HG02588 (cell line): ENCODE results near the gene FLOT2.
"Not testable (repeated sequence)": the region's sequence is repeated elsewhere in the genome, so short reads cannot be mapped to it uniquely, and the experiment has no call there.

ENCODE experiments used
- ATAC-seq: cut with Tn5 transposase; IDR thresholded peaks from one replicate; pipeline ENCODE4 v1.9.1; 2021; ENCODE audit warnings: mild to moderate bottlenecking, moderate library complexity; ENCODE audit not compliant: unreplicated experiment

FLOT2 gene

DNA sequence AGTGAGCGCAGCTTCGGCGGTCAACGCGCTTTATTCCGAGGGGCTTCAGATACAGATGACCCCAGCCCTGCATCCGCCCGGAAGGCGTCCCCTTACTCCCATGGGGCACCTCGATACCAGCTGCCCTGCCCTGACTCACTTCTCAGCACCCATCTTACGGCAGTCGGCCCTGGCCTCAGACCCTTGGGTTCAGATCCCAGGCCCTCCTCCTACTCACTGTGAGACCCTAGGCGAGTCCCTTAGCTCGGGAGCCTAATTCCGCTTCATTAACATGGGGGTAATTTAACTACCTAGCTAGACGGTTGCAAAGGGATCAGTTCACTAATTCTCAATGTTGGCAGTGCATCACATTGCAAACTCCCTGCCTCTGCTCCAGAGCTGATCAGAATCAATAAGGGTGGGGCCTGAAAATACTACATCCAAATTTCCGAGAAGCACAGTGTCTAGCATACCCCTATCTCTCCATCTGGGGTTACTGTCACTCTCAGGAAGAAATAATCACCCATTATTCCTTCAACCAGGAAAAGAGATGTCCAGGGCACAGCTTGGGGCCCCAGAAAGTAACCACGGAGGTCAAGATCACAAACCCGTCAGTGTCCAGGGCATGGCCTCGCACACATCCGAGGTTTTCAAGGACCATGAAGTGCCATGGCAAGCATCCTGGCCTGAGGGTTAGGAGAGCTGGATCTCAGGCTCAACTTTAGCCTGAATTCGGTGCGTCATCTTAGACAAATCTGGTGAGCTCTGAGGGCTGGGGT is 415 bp upstream of the FLOT2 start:
- no peak for ATAC-seq

DNA sequence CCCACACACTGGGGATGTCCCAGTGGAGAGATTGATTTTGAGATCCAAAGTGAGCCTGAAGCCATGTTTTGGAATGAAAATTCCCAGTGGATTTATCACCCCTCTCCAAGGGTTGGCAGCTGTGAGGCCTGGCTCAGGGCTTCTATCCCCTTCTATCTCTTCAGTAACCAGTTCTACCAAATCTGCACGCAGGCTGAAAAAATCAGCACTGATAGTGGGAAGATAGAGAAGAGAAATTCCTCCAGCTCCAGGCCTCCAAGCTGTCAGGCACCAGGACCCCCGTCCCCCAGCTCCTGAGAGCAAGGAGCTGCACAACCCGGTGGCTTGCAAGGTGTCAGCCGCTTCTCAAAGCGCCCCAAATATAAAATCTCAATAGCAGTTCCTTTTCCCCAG is 1.0 kb downstream of the FLOT2 start:
- ATAC-seq = no peak

DNA sequence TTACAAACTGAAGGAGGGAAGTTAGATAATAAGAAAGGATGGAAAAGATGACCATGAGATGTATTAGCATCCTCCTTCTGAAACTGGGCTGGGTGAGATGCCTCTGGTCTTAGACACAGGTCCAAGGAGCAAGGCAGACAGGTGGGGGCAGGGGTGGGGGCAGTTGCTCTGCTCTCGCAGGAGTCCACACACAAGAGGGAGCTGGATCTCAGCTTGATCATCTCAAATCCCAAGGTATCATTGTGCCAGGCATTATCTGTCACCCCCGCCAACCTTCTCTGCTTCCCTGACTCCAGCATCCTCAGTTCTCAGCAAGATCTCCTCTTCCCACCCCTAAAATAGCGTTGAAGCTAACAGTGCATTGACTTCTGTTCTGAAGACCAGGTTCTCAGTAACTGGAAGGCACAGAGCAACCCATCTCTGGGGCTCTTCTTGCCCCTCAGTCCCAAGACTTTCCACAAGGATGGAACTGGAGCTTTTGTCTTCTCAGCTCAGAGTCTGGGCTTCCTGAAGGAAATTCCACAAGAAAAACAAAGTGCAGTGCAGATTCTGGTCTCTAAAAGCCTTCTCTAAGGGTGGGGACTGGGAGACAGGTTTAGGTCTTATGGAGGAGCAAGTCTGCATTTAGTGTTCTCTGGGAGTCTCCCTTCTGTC is 1.6 kb downstream of the FLOT2 start:
- ATAC-seq = no peak

DNA sequence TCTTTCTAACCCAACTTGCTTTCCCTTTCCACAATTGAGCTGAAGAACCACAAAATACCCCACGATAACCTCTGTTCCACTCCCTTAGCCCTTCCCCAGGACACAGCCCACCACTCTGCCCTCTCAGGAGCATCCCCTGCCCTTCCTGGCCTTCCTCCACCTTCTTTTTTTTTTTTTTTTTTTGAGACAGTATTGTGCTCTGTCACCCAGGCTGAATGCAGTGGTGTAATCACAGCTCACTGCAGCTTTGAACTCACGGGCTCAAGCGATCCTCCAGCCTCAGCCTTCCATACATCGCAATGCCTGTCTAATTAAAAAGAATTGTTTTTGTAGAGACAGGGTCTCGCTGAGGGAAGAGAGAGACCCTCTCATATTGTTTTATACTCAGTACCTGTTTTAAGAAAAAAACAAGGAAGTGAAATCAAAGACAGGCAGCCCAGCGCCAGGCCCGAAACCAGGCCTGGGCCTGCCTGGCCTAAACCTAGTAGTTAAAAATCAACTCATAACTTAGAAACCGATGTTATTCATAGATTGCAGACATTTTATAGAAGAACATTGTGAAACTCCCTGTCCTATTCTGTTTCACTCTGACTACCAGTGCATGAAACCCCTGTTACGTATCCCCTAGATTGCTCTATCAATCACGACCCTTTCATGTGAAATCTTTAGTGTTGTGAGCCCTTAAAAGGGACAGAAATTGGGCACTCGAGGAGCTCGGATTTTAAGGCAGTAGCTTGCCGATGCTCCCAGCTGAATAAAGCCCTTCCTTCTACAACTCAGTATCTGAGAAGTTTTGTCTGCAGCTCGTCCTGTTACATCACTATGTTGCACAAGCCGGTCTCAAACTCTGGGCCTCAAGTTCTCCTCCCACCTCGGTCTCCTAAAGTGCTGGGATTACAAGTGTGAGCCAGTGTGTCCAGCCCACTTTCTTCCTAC is 4.0 kb downstream of the FLOT2 start:
- not testable (repeated sequence) for ATAC-seq

DNA sequence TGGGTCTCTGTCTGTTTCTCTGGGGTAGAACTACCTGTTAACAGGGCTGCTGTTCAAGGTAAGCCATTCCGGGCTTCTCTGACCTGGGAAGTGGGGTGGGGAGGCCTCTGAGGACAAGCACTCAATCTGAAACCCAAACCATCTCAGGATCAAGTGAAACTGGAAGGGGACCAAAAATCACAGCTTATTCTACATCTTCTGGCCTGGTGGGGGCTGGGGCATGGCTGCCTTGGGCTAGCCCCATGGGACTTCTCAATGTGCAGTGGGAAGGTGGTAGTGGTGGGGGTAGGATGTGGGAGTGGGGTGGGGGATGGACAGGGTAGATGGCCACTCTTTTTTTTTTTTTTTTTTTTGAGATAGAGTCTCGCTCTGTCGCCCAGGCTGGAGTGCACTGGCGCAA is 5.5 kb downstream of the FLOT2 start:
- ATAC-seq = no peak

DNA sequence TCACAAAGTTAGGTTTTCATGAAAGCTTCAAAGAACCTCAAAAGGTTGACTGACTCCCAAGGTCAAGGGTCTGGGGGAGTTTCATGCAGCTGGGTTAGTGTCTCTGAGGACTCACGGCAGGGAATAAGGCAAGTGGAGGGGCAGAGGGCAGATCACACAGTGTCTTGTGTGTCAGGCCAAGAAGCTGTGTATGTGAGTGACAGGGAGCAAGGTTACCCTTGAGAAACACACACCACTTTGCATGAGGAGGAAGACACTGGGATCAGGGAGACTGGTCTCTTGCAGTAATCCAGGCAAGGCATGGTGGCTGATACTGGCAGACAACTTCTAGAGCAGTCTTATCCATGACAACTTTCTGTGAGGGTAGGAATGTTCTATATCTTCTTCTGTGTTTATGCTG is 6.3 kb downstream of the FLOT2 start:
- ATAC-seq = no peak

DNA sequence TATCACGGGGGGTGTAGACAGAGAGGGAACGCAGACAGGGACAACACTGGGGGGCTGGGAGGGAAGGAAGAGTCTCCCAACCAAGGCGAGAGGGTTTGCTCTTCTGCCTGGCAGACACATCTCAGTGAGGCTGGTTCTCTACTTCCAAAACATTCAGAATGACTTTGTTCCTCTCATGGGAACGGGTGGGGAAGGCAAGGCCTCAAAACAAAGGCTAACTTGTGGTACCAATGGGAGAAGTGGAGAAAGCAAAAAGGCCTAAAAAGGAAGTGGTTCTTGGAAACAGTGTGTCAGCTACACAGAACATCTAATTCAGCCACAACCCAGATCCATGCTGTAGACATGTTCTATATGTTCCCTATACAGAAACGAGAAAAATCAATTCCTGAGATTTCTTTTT is 7.5 kb downstream of the FLOT2 start:
- no peak for ATAC-seq

DNA sequence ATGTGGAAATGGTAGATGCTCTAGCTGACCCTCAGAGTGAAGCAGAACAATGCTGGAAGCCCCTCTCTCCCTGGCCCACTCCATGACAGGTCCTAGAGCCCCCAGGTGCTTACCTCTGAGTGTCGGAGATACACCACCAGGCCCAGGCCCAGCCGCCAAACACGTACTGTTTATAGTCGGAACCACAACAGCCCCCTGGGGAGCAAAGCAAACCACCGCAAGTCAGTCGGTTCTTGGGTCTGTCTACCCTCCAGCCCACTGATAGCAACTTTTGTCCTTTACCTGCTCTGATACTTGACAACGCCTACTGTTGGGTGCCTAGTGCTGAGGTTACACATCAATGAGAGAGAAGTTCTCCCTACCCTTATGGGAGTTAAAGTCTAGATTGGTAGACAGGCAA is 8.7 kb downstream of the FLOT2 start:
- no peak for ATAC-seq

DNA sequence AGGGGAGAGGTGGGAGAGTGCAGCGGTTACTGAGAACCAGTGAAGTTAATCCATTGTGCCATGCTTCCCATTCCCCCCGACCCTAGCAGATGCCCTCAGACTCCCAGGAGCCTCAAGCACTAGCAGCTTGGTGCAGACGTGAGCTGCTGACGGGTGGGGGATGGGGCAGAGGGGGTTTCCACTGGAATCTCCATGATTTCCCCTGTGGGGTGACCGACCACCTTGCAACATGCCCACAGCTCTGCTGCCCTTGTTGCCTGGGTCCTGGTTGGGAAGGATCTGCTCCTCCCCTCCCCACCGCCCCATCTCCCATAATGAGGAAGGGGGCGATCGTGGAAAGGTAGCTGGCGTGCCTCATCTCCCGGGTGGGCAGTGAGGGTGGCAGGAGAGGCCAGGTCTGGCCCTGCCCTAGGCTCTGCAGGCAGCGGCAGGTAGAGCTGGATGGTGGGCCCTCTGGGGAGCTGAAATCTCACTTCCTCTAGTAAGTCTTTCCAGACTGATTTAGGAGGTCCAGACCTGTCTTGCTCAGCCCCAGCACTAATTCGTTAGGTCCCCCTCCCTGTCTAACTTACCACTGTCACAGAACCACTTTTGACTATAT is 9.6 kb downstream of the FLOT2 start:
- ATAC-seq = no peak

DNA sequence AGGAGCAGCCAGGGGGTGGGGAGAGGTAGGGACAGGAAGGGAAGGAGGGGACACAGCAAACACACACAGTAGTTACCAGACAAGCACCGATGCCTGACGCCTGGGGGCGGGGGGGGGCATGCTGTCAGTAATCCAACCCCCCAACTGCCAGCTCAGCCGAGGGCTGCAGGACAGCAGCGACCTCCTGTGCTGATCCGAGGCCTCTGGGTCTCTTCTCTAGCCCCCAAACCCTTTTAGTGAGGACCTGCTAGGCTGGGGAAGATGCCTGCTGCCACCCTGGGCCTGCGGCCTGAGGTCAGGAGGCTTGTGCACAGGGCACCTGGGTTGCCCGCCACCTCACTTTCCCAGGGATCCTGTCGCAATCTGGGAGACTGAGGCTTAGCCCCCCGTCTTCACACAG is 11.6 kb downstream of the FLOT2 start:
- ATAC-seq = no peak

DNA sequence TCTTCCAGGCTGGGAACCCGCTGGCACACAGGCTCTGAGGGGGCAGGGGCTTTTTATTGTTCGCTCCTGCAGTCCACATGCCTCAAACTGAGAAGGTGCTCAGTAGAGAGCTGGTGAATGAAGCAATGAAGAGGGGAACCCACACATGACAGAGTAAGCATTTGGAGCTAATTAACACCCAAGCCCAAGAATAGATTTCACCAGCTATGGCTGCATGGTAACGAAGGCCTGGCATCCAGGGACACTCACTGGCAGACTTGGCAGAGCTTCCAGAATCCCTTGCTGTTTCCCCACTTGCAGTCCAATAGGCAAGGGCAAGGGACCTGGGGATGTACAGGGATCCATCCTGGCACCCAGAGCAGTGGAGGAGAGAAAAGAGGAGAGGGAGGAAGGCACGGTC is 12.2 kb downstream of the FLOT2 start:
- no peak for ATAC-seq

DNA sequence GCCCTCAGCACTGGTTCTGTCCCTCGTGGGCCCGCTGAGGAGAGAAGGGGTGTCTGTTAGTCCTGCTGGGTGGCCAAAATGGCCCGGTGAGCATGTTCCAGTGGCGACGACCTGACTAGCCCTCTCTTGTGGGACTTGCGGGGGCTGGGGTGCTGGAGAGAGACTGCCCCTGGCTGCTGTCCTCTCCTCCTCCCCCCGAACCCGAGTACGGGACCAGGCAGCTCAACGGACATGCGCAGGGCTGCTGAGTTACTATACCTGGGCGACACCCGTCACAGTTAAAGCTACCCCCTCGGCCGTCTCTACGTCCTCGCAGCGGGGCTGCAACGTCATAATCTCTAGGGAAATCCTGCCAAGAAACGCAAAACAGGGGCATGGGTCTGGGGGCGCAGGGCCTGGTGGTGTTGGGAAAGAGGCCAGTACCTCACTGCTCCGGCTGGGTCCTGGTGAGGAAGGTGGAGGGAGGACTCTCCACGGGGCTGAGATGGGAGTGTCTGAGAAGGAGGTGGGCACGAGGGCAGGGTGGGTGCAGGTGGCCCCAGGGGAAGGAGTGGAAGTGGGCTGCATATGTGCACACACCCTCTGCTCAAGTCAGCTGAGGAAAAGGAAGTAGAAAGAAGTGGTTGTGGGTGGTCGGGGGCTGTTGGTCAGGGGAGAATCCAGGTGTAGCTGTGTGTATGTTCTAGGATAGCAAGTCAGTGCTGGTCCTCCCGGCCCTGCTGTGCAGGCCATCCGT is 13.4 kb downstream of the FLOT2 start:
- ATAC-seq = no peak

DNA sequence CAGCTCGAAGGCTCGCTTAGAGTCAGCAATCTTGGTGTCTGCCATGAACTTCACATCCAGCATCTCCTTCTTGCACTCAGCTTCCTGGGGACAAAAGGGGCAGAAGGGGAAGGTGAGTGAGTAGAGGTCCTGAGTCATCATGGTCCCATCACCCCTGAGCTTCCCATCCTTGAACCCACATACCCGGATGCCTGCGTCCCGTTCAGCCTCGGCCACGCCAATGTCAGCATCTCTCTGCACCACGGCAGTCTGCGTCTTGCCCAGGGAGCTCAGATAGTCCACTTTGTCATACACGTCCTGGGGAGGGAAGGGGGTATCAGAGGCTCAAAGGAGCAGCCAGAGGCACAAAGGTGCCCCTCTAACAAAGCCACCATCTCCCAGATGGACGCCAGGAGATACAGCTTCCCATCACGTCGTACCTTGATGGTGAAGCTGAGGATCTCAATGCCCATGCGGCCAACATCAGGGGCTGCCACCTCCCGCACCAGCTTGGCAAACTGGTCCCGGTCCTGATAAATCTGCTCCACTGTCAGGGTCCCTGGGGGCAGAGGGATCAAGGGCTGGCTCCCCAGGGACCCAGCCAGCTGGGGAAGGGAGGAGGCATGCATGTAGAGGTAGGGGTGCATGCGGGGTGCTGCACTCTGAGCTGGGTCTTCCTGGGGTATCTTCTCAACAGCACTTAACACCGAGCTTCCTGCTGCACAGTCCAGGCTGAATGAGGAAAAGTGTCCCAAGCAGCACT is 15.2 kb downstream of the FLOT2 start:
- no peak for ATAC-seq

DNA sequence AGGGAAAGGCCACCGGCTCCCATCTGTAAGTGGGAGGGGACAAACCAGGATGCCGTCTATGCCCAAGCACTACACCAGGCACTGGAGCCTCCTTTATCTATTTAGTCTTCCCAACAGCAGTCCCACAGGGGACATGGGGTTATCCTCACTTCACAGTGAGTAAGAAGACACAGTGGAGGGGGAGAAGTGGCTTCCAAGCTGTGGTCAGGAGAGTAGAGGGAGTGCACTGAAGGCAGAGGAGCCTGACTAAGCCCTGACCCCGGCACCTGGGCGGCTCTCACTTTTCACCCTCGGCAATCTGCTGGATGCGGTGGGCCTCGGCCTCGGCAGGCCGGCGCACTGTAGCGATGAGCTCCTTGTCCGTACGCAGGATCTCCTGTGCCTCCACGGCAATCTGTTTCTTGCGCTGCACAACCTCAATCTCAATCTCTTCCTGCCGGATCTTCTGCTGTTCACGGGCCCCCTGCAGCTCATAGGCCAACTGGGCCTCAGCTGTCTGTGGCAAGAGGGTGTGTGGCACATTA is 15.9 kb downstream of the FLOT2 start:
- no peak for ATAC-seq

DNA sequence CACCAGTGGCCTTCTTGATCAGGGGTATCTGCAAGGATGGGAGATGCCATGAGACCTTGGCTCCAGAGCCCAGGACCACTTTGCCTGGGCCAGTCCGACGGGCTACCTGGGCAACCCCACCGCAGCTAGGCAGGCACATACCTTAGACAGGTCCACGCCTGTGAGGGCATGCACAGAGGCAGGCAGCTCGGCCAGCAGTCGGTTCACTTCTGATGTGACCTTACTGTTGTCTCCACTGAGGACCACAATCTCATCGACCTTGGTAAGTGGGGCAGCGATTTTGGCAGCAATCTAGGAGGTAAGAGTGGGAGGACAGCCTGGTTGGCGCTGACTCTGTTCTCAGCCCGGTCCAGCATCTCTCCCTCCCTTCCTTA is 17.0 kb downstream of the FLOT2 start:
- no peak for ATAC-seq

DNA sequence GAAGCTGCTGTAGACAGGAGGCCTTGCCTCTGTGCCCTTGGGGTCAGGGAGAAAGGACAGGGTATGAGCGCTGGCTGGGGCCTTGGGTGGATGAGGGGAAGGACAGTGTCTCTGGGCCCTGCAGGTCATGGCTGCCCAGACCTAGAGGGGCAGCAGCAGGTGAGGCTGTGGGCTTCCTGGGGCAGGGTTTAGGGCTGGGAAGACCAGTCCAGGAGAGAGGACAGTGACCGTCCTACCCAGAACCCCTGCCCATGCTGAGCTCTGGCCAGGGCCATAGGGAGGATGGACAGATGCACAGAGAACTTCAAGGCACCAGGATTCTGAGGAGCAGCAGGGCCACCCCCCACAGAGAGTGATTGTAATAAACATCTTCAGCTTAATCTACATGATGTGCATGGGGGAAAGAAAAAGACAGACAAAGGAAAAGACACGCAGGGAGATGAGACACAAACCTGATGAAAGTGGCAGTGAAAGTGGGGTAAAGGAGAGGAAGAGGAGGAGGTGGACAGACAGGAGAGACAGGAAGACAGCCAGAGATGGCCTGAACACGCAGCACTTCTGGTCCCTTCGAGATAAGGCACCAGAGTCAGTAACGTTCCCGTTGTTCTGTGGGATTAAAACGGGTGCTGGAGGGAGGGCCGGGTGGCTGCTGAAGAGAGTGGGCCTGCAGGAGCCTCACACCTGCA is 17.5 kb downstream of the FLOT2 start:
- ATAC-seq = no peak

DNA sequence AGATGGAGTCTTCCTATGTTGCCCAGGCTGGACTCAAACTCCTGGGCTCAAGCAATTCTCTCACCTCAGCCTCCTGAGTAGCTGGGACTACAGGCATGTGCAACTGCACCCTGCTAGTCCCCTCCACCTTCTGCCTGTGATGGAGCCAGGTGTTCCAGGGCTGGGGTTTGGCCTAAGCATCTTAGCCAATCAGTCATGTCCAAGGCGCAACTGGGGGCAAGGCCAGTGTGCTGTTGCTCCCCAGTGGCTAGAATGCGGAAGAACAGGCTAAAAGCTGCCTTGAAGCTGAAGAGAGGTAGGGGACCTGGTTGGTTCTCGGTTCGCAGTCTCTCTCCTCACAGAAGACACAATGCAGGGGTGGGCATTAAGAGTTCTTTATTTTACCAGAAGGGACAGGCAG is 18.6 kb downstream of the FLOT2 start:
- ATAC-seq = no peak

DNA sequence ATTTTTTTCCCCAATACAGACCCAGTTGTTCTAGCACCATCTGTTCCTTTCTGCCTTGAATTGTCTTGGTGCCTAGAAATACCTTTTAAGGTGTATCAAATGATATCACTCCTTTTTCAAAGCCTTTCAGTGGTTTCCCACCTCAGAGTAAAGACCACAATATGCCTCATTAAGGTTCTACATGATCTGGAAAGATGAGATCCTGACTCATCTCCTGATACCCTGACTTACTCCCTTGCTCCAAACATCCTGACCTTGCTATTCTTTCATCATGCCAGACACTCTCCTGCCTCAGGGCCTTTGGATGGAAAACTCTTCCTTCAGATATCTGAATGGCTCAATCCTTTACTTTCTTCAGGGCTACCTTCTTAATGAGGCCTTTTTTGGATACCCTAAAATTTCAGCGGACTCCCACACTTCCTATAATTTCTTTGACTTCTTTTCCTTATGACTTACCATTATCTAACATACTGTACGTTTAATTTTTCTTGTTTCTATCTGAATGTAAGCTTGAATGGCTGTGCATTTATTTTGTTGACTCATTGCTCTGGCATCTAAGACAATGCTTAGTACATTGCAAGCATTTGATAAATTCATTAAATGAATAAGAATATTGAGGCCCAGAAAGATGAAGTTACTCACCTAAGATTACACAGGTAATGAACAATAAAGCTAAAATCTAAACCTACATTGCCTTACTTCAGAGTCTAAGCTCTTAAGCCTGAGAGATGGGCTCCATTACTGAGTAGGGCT is 19.2 kb downstream of the FLOT2 start:
- no peak for ATAC-seq
